Activated T-helper 1 cell treated with anti-CD3 and anti-CD28 coated beads, Interleukin-12 subunit alpha, Interleukin-12 subunit beta, Interleukin-2, Interleukin-4 antibody, amounts not matched to agents 30 ng/mL and 10 ng/mL and 1 ng/mL, durations not matched to agents 14 hours and 24 hours and 36 hours (primary cell): ENCODE measurements around the gene DOLPP1. TPM values are rescaled to one million over a fixed set of nuclear protein-coding genes. Genes with fewer than 3 reads are reported as not detected.
"Not testable (repeated sequence)": the region's sequence is repeated elsewhere in the genome, so short reads cannot be mapped to it uniquely, and the experiment has no call there.

ENCODE experiments used
- DNase-seq: peaks from one replicate; pipeline ENCODE4 v3.0.0; 2021; ENCODE audit warnings: low spot score
- H3K27ac Mint-ChIP-seq: one replicate; pipeline ENCODE4 v1.8.0; 2021; ENCODE audit warnings: mild to moderate bottlenecking, mixed read lengths
- H3K27me3 Mint-ChIP-seq: one replicate; pipeline ENCODE4 v1.8.0; 2022; ENCODE audit warnings: mild to moderate bottlenecking, moderate library complexity, mixed read lengths; ENCODE audit not compliant: insufficient read depth
- H3K36me3 Mint-ChIP-seq: one replicate; pipeline ENCODE4 v1.8.0; 2021; ENCODE audit warnings: low read depth, mixed read lengths
- H3K4me1 Mint-ChIP-seq: one replicate; pipeline ENCODE4 v1.8.0; 2021; ENCODE audit warnings: low read depth, mixed read lengths
- H3K4me3 Mint-ChIP-seq: one replicate; pipeline ENCODE4 v1.8.0; 2021; ENCODE audit warnings: mild to moderate bottlenecking, moderate library complexity, mixed read lengths
- H3K9me3 Mint-ChIP-seq: one replicate; pipeline ENCODE4 v1.8.0; 2021; ENCODE audit warnings: mixed read lengths
- intact Hi-C: fragments of 100-400 bp; cut with micrococcal nuclease; formaldehyde crosslinking; loops from one replicate; pipeline ENCODE4 v1.15.1; 2024
- total RNA-seq: library from RNA; stranded (reverse); gene quantifications from 2 replicates; pipeline ENCODE4 v1.2.3, GENCODE V29; 2022

The DOLPP1 gene
- total RNA-seq, result 28.4 and 30.2 TPM in 2 replicates

- Mint-ChIP-seq H3K9me3 (no peaks in the 10 kb centered on the region), H3K27me3 (peaks cover 2% of the 10 kb centered on the region), H3K4me1 (peaks cover 17% of the 10 kb centered on the region), H3K4me3 (peak within 1 kb of the TSS; percentile 94), H3K27ac (peak within 1 kb of the TSS; percentile 82), H3K36me3 (peaks cover 1% of the 10 kb centered on the region)
- DNase-seq, result peak; percentile 99
- intact Hi-C loops, result loop anchor here (1.0 to 5.0 kb wide), 9 partner anchors 30 to 723 kb away; partner anchors contain the start of genes CRAT, DOLK, GLE1 and LRRC8A
These were observed at the start of gene DOLPP1 for GRCh38 chr9:129080601-129081387. Gene DOLPP1, plus strand, starts transcription at chr9:129081111. Its CDS starts 21 bp downstream, at chr9:129081132.

DNA sequence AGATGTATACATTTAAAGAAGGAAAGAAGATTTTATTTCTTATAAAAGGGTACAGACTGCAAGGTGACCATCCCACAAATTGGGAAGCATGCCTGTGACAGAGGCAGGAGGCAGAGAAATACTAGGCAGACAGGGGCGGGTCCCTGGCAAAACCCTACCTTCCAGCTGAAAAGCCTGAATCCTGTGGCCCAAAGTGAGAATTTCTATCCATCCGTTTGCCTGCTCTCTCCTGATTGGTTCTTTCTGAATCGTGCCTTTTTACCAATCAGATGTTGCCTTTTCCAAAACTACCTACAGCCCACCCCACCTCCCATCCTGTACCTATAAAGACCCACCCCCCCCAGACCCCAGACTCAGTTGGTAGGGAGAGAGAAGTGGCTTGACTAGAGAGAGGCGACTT is 49.4 kb upstream of the DOLPP1 start:
- Mint-ChIP-seq H3K27ac (no peak overlapping the region), H3K4me1 (peaks cover 18% of the 10 kb centered on the region), H3K4me3 (no peak overlapping the region), H3K36me3 (no peaks in the 10 kb centered on the region), H3K9me3 (no peaks in the 10 kb centered on the region), H3K27me3 (peaks cover 2% of the 10 kb centered on the region)
- intact Hi-C loops, result loop anchor here (10.0 kb wide), 1 partner anchor 1807 kb away; no protein-coding TSS in a partner anchor
- DNase-seq, result no peak

- no peak overlapping the region for H3K27ac Mint-ChIP-seq
- no peak for DNase-seq
- no peaks in the 10 kb centered on the region for H3K9me3 Mint-ChIP-seq
- intact Hi-C loops, result loop anchor here (10.0 kb wide), 1 partner anchor 1808 kb away; no protein-coding TSS in a partner anchor
- no peak overlapping the region for H3K4me3 Mint-ChIP-seq
- peaks cover 1% of the 10 kb centered on the region for H3K36me3 Mint-ChIP-seq
- H3K27me3 Mint-ChIP-seq, result peaks cover 2% of the 10 kb centered on the region
- H3K4me1 Mint-ChIP-seq, result peaks cover 19% of the 10 kb centered on the region
These were observed 48.3 kb upstream of the DOLPP1 start for GRCh38 chr9:129032541-129033159.

- H3K4me3 Mint-ChIP-seq, result no peak overlapping the region
These were observed 47.7 kb upstream of the DOLPP1 start for GRCh38 chr9:129033216-129033615.

DNA sequence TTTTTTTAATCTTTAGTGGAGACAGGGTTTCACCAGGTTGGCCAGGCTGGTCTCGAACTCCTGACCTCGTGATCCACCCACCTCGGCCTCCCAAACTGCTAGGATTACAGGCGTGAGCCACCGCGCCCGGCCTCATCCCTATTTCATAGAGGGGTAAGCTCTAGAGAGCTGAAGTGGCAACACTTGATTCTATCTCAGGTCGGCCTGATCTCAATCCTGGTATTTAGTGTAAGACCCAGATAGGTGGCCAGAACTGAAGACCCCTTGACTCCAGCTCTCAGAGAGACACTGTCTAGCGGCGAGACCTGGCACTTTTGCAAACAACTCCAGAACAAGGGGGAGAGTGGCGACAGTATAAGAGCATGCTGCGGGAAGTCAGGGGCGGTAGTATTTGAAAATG is 45.1 kb upstream of the DOLPP1 start:
- peaks cover 20% of the 10 kb centered on the region for H3K4me1 Mint-ChIP-seq
- intact Hi-C loops, result loop anchor here (1.0 to 10.0 kb wide), 10 partner anchors 8 to 1811 kb away; partner anchors contain the start of genes BBLN, CRAT, DOLK and ENDOG
- not testable (repeated sequence) for H3K27me3 Mint-ChIP-seq, H3K9me3 Mint-ChIP-seq, DNase-seq, H3K36me3 Mint-ChIP-seq
- peak overlapping the region; percentile 97 for H3K4me3 Mint-ChIP-seq
- H3K27ac Mint-ChIP-seq, result peak overlapping the region; percentile 54

More at GRCh38 chr9:129033216-129033615, 47.7 kb upstream of the DOLPP1 start:
- peaks cover 24% of the 10 kb centered on the region for H3K4me1 Mint-ChIP-seq
- H3K27ac Mint-ChIP-seq, result no peak overlapping the region
- intact Hi-C loops, result loop anchor here (10.0 kb wide), 1 partner anchor 1808 kb away; no protein-coding TSS in a partner anchor
- H3K9me3 Mint-ChIP-seq, result no peaks in the 10 kb centered on the region
- H3K27me3 Mint-ChIP-seq, result peaks cover 2% of the 10 kb centered on the region
- DNase-seq, result no peak
- H3K36me3 Mint-ChIP-seq, result peaks cover 1% of the 10 kb centered on the region

GRCh38 chr9:129036241-129036922 is 44.5 kb upstream of the DOLPP1 start, which contains the start of gene MIGA2:
Gene MIGA2, plus strand, starts transcription at chr9:129036626. Its CDS starts 3,969 bp downstream, at chr9:129040595.
- H3K9me3 Mint-ChIP-seq, result no peaks in the 10 kb centered on the region
- DNase-seq, result peak; percentile 95
- peaks cover 2% of the 10 kb centered on the region for H3K27me3 Mint-ChIP-seq
- peak within 1 kb of the TSS; percentile 97 for H3K4me3 Mint-ChIP-seq
- H3K4me1 Mint-ChIP-seq, result peaks cover 20% of the 10 kb centered on the region
- H3K27ac Mint-ChIP-seq, result peak within 1 kb of the TSS; percentile 79
- peaks cover 3% of the 10 kb centered on the region for H3K36me3 Mint-ChIP-seq
- intact Hi-C loops, result loop anchor here (1.0 to 10.0 kb wide), 10 partner anchors 8 to 1812 kb away; partner anchors contain the start of genes BBLN, CRAT, DOLK and ENDOG

DNA sequence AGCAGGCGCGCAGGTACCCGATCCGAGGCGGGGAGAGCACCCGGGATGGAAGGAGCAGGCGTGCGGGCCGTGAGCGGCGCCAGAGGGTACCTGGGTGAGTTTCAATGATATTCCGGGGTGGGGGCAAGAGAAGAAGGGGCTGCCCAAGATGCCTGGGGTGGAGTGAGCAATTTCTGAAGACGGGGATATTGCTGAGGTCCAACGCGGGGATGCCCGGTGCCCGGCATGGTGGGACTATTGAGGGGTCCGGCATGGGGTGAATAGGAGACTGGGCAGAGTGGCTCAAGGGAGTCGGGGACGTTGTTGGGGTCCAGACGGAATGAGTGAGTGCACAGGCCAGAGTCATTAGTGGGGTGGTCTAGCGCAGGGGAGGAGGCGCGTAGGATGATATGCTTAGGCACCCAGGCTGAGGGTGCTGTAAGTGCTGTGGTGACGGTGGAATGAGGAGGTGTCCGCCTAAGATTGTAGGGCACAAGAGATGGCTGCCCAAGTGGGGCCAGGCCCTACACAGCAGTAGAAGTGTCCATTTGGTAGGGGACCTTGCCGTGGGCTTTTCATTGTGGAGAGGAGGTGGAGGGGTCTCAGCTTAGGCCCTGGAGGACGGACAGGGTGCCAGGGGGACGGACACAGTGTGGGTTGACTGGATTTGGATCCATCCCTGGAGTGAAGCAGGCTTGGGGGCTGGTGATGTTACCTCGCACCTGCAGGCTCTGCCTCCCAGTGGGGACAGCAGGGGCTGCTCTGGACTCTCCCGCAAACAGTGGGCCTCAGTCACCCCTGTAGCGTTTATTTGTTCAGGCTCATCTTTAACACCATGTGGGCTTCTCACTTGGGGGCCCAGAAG is 43.8 kb upstream of the DOLPP1 start:
- peaks cover 2% of the 10 kb centered on the region for H3K27me3 Mint-ChIP-seq
- DNase-seq, result no peak
- H3K4me1 Mint-ChIP-seq, result peaks cover 20% of the 10 kb centered on the region
- H3K9me3 Mint-ChIP-seq, result no peaks in the 10 kb centered on the region
- H3K27ac Mint-ChIP-seq, result peak overlapping the region; percentile 79
- H3K4me3 Mint-ChIP-seq, result peak overlapping the region; percentile 97
- intact Hi-C loops, result loop anchor here (1.0 to 10.0 kb wide), 10 partner anchors 9 to 1812 kb away; partner anchors contain the start of genes BBLN, CRAT, DOLK and ENDOG
- H3K36me3 Mint-ChIP-seq, result peaks cover 9% of the 10 kb centered on the region

GRCh38 chr9:129037767-129038098 is 43.2 kb upstream of the DOLPP1 start:
- peak overlapping the region; percentile 37 for H3K27ac Mint-ChIP-seq
- intact Hi-C loops, result loop anchor here (2.0 to 10.0 kb wide), 2 partner anchors 221 to 1813 kb away; no protein-coding TSS in a partner anchor
- peak overlapping the region; percentile 97 for H3K4me3 Mint-ChIP-seq
- peaks cover 15% of the 10 kb centered on the region for H3K36me3 Mint-ChIP-seq
- no peak for DNase-seq
- no peaks in the 10 kb centered on the region for H3K9me3 Mint-ChIP-seq
- H3K27me3 Mint-ChIP-seq, result peaks cover 2% of the 10 kb centered on the region
- peaks cover 20% of the 10 kb centered on the region for H3K4me1 Mint-ChIP-seq

- DNase-seq, result no peak
- intact Hi-C loops, result loop anchor here (10.0 kb wide), 1 partner anchor 1813 kb away; no protein-coding TSS in a partner anchor
- Mint-ChIP-seq H3K9me3 (no peaks in the 10 kb centered on the region), H3K27me3 (peaks cover 2% of the 10 kb centered on the region), H3K4me3 (peak overlapping the region; percentile 97), H3K36me3 (peaks cover 17% of the 10 kb centered on the region), H3K4me1 (peaks cover 20% of the 10 kb centered on the region), H3K27ac (peak overlapping the region; percentile 37)
These were observed 42.6 kb upstream of the DOLPP1 start for GRCh38 chr9:129038109-129038852.

- Mint-ChIP-seq H3K4me3 (no peak overlapping the region), H3K9me3 (no peaks in the 10 kb centered on the region), H3K36me3 (peaks cover 21% of the 10 kb centered on the region), H3K27ac (no peak overlapping the region), H3K27me3 (no peaks in the 10 kb centered on the region), H3K4me1 (peaks cover 20% of the 10 kb centered on the region)
- intact Hi-C loops, result no loop called here
- no peak for DNase-seq
These were observed 40.7 kb upstream of the DOLPP1 start for GRCh38 chr9:129040113-129040643.

- no peak overlapping the region for H3K4me3 Mint-ChIP-seq
- H3K27ac Mint-ChIP-seq, result no peak overlapping the region
- H3K9me3 Mint-ChIP-seq, result no peaks in the 10 kb centered on the region
- H3K4me1 Mint-ChIP-seq, result peaks cover 12% of the 10 kb centered on the region
- intact Hi-C loops, result no loop called here
- no peaks in the 10 kb centered on the region for H3K27me3 Mint-ChIP-seq
- H3K36me3 Mint-ChIP-seq, result peaks cover 20% of the 10 kb centered on the region
- DNase-seq, result no peak
These were observed 38.9 kb upstream of the DOLPP1 start for GRCh38 chr9:129042016-129042415.
